ENCODE results near the gene HOXA3.

Gene HOXA3

GRCh38 chr7:27154901-27155815 is 2.8 kb upstream of the HOXA3 start:
- no peak for DNase-seq

DNA sequence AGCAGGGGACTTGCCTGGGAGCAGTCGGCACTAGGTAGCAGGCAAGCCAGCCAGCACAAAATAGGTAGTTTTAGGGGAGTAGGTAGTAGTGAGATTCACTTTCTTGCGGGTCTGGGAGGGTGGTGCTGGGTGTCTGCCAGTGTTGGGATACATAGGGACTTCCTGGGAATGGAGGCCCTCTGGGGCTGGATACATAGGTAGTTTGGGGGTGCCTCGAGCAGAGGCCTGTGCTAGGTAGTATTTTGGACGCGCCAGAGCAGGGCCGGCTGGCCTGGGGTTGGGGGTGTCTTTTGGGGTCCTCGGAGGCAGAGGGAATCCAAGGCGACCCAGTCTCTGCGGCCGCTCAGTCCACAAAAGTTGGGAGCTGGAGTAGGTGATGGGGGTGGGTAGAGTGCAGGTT is 2.0 kb upstream of the HOXA3 start:
- DNase-seq: no peak

GRCh38 chr7:27153526-27153925 is 1.1 kb upstream of the HOXA3 start:
- DNase-seq: no peak

DNA sequence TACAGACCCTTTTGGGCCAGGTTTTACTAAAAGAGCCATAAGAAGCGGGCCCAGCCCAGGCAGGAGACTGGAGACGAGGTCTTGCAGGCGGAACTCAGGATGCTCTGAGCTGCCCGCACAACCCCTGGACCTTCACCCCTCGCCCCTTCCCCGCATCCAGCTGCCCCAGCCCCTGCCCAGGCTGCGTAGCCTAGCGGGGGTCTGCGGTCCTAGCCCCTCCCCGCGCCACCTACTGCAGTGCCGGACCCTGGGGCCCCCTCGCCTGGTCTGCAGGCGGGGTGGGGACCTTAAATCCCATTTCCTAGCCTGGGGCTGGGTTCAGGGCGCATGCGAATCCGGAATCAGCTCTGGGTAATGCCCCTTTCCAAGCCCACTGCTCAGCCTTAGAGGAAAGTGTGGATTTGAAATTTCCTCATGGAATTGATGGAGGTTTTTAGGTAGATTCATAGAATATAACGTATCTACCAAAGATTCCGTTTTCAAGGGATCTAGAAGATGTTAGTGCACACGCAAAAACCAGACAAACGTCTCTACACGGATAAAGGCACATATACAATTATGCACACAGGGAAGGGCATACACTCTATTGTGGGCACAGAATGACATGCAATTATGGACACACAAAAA is 546 bp upstream of the HOXA3 start:
- no peak for DNase-seq

- DNase-seq: no peak
Measured at GRCh38 chr7:27151341-27151930, 947 bp downstream of the HOXA3 start.

DNA sequence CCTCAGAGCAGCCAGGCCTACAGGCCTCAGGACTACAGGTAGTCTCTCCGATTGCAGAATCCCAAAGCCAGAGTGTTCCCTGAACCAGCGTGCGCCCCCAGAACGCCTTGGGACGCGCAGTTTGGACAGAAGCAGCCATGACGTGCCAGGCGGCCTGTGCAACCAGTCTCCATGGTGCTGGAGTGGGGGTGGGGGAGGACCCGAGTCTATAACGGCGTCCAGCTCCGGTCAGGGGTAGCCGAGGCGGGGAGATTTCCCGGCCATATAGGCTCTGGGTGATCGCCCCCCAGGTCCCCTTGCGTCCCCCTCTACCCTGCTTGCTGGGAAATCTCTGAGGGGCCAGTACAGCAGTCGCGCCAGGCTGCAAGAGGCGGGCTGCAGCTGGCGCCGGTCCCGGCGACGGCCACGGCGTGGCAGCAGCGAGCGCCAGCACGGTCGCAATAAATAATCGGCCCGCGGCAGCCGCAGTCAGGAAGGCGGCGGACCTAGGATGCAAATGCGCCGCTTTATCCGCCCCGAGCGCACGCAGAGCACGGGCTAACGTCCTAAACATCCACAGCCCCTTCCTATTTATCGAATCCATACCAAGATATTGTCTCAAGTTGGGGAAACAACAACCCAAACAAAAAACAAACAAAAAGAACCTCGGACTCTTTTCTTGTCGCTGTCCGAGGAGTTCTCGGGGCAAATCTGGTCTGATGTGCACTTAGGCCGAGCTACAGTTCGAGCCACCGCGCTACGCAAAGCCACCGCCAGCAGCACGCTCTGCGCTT is 1.6 kb downstream of the HOXA3 start:
- DNase-seq: peak; percentile 81

DNA sequence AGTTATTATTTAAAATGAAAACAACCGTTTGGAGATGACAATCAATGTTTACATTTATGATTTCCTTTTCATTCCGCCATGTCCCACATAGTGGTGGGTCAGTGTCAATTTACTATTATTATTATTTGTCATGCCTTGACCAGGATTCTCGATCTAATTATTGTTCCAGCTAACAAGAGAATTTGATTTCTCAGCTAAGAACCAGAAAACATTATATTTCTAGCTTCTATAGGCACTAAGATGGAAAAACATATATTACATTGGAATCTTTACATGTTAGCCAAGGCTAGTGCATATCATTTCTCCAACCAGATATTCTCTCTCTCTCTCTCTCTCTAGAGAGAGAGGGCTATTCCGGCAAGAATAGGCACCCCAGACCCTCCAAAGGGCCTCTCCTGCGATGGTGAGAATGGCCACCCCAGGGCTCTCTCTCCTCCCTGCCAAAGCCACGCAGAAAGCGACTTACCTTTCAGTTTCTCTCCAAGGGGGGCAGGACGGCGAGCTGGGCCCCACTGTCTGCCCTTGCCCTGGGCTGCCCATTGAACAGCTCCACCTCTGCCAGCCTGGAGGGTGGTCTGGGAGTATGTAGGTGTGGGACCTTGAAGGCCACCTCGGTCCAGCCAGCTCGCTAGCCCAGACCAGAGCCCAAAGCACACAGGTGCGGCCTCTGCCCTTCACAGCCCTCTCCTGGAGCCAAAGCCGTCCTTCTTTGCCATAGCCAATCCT is 2.4 kb downstream of the HOXA3 start:
- no peak for DNase-seq

DNA sequence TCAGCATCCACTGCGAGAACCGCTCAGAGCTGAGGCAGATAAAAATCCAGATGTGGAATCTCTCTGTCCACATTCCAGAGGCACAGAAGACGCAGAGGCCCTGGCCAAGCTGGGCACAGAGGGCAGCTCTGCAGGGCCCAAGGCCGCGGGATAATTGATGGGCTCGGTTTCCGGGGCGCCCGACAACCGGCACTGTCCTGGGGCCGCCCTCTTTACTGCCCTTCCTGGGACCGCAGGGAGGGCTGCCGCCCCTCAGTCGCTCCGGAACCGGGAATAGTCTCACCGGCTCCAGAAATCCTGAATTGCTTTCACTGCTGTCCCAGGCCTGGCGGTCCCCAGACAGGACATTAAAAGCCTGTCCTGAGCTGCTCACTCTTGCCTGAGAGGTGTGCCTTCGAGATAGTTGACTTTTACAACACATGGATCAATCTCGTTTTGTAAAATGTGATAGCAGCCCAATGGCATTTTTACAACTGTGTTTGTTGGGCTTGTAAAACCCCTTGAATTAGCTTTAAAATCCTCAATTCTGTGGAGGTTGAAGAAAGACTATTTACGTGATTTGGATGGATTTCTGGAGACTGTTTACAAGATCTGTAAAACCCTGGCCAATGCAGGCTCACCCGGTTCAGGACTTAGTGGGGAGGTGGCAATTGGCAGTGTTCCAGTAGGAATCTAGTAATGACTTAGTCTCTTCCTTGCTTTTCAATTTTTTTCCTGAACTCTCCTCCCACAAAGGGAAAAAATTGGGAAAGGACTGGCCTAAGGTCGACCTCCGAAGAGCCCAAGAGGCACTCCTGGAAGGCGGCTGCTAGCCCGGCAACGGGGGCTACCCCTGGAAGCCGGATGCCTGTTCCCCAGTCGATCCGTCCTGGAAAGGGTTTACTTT is 3.4 kb downstream of the HOXA3 start:
- no peak for DNase-seq

DNA sequence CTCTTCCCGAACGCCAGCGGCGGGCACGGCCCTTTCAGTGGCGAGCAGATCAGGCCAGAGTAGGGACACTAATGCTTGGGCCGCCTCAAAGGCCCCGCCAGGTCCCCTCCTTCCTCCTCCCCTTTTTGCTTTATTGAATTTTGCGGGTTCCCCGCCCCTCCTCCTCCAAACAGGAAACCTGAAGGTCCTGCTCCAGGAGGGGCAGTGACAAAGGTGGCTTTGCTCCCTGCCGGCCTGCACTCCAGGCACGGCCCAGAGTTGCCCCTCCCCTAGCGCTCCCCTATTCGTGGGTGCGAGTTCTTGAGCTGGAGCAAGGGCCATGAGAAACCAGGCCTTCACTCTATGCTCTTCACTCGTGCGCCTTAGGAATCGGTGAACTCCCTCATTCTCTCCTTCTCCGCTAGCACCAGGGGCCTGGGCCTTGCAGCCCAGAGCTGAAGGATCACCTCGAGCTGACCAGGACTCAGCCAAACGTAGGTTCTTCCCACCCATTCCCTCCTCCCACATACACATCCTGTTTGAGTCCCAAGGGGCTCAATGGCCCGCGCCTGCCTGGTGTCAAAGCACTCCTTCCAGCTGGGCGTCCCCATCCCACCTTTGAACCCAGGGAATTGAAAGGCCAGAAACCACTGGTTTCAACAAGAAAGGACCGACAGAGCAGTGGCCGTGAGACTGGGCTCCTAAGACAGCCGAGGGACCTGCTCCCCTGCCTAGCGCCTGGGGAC is 4.2 kb downstream of the HOXA3 start:
- peak; percentile 64 for DNase-seq

DNA sequence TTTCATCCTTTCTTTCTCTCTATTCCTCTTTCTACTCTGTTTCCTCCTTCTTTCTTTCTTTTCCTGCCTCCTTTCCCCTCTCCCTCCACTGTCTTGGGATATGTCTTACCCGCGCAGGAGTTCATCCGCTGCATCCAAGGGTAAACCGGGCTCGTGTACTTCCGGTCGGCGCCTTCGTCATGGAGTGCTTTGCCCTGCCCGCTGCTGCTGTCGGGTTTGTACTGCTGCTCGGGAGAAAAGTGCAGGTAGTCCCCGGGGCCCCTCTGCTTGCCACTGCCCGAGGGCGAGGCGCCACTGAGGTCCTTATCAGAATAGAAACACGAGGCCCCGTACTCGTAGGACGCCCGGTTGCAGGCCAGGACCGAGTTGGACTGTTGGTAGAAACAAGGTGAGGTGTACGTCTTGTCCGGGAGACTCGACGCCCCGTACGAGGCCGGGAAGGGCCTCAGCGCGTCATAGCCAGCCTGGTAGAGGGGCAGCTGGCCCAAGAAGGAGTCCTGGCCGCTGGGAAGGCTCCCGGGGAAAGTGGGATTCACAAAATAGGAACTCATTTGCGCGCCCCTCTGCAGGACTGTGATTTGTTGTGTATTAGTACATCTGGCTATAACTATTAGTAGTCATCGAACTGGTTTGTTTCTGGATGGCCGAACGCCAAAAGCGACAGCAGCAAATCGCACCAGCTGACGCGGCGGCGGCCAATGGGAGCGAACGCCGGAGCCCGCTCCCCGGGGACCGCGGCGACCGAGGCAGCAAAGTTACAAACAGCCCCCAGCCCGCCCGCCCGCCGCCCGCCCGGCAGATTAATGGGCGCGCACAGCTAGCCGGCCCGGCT is 5.0 kb downstream of the HOXA3 start, which contains the start of gene HOXA6:
HOXA6 (minus strand) TSS at position 576 of the 832 bp plus-strand sequence; CDS start at position 551, 25 bp downstream.
- DNase-seq: peak; percentile 58

- DNase-seq: no peak
Measured at GRCh38 chr7:27146491-27147198, 5.7 kb downstream of the HOXA3 start.

GRCh38 chr7:27145914-27146412 is 6.4 kb downstream of the HOXA3 start:
- DNase-seq: no peak

DNA sequence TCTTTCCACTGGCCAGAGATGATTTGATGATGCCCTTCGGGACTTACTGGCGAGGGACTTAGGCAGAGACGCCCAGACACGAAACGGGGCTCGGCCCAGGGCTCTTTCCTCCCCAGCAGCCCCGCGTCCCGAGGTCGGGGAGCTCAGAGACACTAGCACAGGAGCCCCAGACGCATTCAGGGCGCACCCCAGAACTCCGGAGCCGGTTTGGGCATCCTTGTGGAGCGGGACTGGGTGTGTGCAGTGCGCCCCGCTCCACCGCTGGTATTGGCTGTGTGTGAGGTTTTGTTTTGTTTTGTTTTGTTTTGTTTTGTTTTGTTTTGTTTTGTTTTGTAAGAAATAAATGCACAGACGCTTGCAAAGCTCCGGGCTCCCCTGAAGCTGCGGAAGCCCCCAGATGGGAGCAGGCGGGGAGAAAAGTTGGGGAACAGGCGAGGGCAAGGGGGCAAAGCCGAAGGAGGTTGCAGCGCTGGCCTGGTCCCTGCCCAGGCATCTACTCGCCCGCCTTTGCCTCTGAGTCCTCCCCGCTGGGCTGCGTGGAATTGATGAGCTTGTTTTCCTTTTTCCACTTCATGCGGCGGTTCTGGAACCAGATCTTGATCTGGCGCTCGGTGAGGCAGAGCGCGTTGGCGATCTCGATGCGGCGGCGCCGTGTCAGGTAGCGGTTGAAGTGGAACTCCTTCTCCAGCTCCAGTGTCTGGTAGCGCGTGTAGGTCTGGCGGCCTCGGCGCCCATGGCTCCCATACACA is 7.0 kb downstream of the HOXA3 start:
- DNase-seq: no peak

DNA sequence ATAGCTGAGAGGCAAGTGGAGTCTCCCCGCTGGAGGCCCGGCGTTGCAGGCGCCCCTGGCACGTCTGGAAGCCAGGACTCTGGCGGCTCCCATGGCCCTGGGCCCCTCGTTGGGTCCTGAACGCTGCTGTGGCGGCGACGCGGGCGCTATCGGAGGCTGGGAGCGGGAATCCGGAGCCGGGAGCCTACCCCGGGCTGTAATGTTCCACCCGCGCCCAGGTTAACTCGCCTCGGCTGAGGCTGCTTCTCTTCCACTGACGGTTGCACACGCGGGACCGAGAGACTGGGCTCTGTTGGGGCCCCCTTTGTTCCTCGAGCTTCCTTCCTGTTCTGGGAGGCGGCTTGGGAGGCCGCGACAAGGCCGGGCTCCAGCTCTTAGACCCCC is 7.6 kb downstream of the HOXA3 start:
- no peak for DNase-seq

- no peak for DNase-seq
Measured at GRCh38 chr7:27143950-27144780, 8.2 kb downstream of the HOXA3 start.

DNA sequence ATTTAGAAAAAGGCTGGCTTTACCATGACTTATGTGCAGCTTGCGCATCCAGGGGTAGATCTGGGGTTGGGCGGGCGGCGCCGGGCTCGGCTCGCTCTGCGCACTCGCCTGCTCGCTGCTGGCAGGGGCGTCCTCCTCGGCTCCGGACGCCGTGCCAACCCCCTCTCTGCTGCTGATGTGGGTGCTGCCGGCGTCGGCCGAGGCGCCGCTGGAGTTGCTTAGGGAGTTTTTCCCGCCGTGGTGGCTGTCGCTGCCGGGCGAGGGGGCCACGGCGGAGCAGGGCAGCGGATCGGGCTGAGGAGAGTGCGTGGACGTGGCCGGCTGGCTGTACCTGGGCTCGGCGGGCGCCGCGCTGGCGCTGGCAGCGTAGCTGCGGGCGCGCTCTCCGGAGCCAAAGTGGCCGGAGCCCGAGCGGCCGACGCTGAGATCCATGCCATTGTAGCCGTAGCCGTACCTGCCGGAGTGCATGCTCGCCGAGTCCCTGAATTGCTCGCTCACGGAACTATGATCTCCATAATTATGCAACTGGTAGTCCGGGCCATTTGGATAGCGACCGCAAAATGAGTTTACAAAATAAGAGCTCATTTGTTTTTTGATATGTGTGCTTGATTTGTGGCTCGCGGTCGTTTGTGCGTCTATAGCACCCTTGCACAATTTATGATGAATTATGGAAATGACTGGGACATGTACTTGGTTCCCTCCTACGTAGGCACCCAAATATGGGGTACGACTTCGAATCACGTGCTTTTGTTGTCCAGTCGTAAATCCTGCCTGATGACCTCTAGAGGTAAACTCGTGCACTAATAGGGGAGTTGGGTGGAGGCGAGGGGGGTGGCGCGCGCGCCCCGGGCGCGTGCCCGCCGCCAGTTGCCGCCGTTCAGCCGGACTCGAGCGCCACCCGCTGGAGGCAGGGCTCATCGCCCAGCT is 9.1 kb downstream of the HOXA3 start, which contains the start of gene HOXA5:
HOXA5 (minus strand) TSS at position 659 of the 927 bp plus-strand sequence; CDS start at position 585, 74 bp downstream.
- peak; percentile 82 for DNase-seq
